Measurements from ENCODE around the gene SETD4.

DNA sequence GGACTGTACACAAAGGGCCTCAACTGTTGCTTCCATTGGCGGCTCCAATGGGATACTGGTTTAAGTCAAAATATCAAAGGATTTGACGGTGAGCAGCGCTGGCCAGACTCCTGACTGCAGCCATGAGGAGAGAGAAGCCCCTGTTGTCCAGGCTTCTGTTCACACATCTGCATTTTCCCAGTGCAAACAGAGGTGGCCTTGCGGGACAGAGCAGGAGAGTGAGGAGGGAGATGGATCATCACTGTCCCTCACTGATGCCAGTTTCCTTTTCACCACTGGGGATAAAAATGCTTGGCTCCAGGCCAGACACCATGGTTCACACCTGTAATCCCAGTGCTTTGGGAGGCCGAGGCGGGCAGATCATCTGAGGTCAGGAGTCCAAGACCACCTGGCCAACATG is 69.2 kb downstream of the SETD4 start:
- TF ChIP-seq, protein P1, sequence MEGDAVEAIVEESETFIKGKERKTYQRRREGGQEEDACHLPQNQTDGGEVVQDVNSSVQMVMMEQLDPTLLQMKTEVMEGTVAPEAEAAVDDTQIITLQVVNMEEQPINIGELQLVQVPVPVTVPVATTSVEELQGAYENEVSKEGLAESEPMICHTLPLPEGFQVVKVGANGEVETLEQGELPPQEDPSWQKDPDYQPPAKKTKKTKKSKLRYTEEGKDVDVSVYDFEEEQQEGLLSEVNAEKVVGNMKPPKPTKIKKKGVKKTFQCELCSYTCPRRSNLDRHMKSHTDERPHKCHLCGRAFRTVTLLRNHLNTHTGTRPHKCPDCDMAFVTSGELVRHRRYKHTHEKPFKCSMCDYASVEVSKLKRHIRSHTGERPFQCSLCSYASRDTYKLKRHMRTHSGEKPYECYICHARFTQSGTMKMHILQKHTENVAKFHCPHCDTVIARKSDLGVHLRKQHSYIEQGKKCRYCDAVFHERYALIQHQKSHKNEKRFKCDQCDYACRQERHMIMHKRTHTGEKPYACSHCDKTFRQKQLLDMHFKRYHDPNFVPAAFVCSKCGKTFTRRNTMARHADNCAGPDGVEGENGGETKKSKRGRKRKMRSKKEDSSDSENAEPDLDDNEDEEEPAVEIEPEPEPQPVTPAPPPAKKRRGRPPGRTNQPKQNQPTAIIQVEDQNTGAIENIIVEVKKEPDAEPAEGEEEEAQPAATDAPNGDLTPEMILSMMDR (conservative IDR thresholded peaks at IDR 0.05; ENCODE audit: low read length), result no peak
- no peak for TF ChIP-seq EZH2phosphoT487 (IDR thresholded peaks at IDR 0.05; ENCODE audit: borderline replicate concordance)
